Right atrium auricular region (tissue), 2 donors: ENCODE results near the gene NECTIN2. TPM values are rescaled to one million over a fixed set of nuclear protein-coding genes. Genes with fewer than 3 reads are reported as not detected.

ENCODE experiments used
- DNase-seq: peaks from one replicate; pipeline ENCODE4 v3.0.0-alpha.2; 2019; ENCODE audit warnings: low spot score
- H3K27ac ChIP-seq, 2 donors: fragments of 200-600 bp; sonication (generic); 1 replicate in 1 of 2; 2 replicates in 1 of 2; pipeline ENCODE4 v1.5.1; 2016 to 2019
- H3K27me3 ChIP-seq, 2 donors: fragments of 200-600 bp; sonication (generic); one replicate each; pipeline versions ENCODE4 v1.5.1 to v1.6.0; 2017 to 2019
- H3K36me3 ChIP-seq: fragments of 200-600 bp; sonication (generic); one replicate; pipeline ENCODE4 v1.5.1; 2016
- H3K4me1 ChIP-seq, 2 donors: fragments of 200-600 bp; sonication (generic); one replicate each; pipeline versions ENCODE4 v1.5.1 to v1.6.0; 2017 to 2019
- H3K4me3 ChIP-seq, 2 donors: fragments of 200-600 bp; sonication (generic); 1 replicate in 1 of 2; 2 replicates in 1 of 2; pipeline ENCODE4 v1.5.1; 2017 to 2019; ENCODE audit warnings: mild to moderate bottlenecking in 1 of 2, moderate library complexity in 1 of 2
- H3K9me3 ChIP-seq, 2 donors: fragments of 200-600 bp; sonication (generic); one replicate each; pipeline ENCODE4 v1.5.1; 2019
- total RNA-seq, 2 donors: library from RNA; depleted of rRNA; stranded (reverse); fragments of >200 nt; gene quantifications; one replicate each; pipeline ENCODE4 v1.1.0, GENCODE V29; 2016
- TF ChIP-seq, protein P1 (sequence below), 2 donors: fragments of 200-600 bp; sonication (generic); IDR thresholded peaks; one replicate each; pipeline ENCODE4 v1.5.1; 2019; ENCODE audit warnings: antibody characterized with exemption in 2 of 2

NECTIN2 gene
- total RNA-seq, 2 donors from 2014 or later: 65.1 to 95.7 TPM

DNA sequence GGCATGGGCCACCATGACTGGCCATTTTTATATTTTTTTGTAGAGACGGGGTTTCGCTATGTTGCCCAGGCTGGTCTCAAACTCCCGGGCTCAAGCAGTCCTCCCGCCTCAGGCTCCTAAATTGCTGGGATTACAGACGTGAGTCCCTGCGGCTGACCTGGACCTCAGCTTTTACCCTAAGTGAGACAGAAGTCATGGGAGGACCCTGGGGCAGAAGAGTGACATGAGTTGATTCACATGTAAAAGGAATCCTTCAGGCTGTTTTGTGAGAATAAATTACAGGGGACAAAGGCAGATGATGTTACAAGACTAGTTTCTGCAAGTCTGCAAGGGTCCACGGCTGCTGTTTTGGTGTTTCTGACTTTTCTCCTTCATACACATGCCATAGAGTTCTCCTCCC lies 39.8 kb upstream of the NECTIN2 start:
- no peak for DNase-seq

DNA sequence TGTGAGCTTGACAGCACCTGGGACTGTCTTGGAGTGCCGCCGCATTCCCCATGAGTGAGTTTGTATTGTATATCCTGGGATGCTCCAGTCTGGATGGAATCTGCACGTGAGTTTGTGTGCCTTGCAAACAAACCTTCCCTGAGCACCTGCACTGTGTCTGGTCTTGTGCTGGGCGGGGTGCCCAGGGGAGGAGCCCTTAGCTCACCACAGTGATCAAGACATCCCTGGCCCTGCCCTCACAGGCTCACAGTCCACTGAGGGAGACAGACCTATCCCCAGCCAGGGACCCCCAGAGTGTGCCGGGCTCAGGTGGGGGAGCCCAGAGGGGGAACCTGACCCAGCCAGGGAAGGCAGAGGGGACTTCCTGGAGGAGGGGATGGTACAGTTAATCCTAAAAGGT lies 38.9 kb upstream of the NECTIN2 start:
- TF ChIP-seq, protein P1, sequence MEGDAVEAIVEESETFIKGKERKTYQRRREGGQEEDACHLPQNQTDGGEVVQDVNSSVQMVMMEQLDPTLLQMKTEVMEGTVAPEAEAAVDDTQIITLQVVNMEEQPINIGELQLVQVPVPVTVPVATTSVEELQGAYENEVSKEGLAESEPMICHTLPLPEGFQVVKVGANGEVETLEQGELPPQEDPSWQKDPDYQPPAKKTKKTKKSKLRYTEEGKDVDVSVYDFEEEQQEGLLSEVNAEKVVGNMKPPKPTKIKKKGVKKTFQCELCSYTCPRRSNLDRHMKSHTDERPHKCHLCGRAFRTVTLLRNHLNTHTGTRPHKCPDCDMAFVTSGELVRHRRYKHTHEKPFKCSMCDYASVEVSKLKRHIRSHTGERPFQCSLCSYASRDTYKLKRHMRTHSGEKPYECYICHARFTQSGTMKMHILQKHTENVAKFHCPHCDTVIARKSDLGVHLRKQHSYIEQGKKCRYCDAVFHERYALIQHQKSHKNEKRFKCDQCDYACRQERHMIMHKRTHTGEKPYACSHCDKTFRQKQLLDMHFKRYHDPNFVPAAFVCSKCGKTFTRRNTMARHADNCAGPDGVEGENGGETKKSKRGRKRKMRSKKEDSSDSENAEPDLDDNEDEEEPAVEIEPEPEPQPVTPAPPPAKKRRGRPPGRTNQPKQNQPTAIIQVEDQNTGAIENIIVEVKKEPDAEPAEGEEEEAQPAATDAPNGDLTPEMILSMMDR (IDR thresholded peaks at IDR 0.05): no peak

More for the DNA sequence above, 39.8 kb upstream of the NECTIN2 start:
- TF ChIP-seq, protein P1 (IDR thresholded peaks at IDR 0.05): no peak
- H3K4me1 ChIP-seq: peaks cover 0 to 31% of the 10 kb centered on the region in 2 donors
- H3K36me3 ChIP-seq: no peaks in the 10 kb centered on the region
- H3K9me3 ChIP-seq: no peaks in the 10 kb centered on the region
- no peak overlapping the region for H3K4me3 ChIP-seq
- no peak overlapping the region for H3K27ac ChIP-seq
- H3K27me3 ChIP-seq: no peaks in the 10 kb centered on the region

DNA sequence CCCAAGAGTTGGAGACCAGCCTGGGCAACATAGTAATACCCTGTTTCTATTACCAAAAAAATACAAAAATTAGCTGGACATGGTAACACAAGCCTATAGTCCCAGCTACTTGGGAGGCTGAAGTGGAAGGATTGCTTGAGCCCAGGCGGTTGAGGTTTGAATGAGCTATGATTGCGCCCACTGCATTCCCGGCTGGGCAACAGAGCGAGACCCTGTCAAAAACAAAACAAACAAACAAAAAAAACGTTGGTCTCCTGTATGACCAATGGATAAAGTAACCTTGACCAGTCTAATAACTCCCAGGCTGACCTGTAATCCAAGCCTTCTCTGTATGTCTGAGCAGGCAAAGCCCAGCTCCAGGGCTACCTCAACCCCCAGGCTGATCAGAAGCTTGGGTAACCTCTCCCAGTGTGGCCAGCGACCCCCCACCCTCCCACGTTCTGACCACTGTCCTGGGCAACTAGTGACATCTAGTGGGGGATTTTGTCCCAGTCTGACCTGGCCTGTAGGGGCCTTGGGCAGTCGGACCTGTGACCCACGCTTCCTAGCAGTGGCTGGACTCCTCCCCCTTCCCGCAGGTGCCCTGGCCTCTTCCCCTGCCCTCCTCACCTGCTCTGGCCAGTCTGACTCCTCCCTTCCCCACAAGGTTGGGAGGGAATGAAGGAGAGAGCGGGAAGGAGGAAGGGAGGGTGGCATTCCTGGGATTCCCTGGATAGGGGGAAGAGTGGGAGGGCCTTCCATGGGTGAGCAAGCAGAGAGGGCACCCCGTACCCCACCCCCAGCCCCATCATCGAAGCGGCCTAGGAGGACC lies 38.2 kb upstream of the NECTIN2 start:
- H3K4me1 ChIP-seq: peaks cover 0 to 31% of the 10 kb centered on the region in 2 donors
- H3K4me3 ChIP-seq: peak overlapping the region in 1 of 2 donors; percentile 66
- DNase-seq: no peak
- H3K36me3 ChIP-seq: peaks cover under 1% of the 10 kb centered on the region
- no peaks in the 10 kb centered on the region for H3K27me3 ChIP-seq
- H3K9me3 ChIP-seq: no peaks in the 10 kb centered on the region
- TF ChIP-seq, protein P1 (IDR thresholded peaks at IDR 0.05): peak; percentile 65 to 70
- peak overlapping the region; percentile 56 to 75 for H3K27ac ChIP-seq

More for the DNA sequence above, 38.9 kb upstream of the NECTIN2 start:
- no peak overlapping the region for H3K4me3 ChIP-seq
- no peak for DNase-seq
- H3K27ac ChIP-seq: peak overlapping the region in 1 of 2 donors; percentile 56
- no peaks in the 10 kb centered on the region for H3K9me3 ChIP-seq
- H3K4me1 ChIP-seq: peaks cover 0 to 31% of the 10 kb centered on the region in 2 donors
- no peaks in the 10 kb centered on the region for H3K27me3 ChIP-seq
- H3K36me3 ChIP-seq: no peaks in the 10 kb centered on the region

DNA sequence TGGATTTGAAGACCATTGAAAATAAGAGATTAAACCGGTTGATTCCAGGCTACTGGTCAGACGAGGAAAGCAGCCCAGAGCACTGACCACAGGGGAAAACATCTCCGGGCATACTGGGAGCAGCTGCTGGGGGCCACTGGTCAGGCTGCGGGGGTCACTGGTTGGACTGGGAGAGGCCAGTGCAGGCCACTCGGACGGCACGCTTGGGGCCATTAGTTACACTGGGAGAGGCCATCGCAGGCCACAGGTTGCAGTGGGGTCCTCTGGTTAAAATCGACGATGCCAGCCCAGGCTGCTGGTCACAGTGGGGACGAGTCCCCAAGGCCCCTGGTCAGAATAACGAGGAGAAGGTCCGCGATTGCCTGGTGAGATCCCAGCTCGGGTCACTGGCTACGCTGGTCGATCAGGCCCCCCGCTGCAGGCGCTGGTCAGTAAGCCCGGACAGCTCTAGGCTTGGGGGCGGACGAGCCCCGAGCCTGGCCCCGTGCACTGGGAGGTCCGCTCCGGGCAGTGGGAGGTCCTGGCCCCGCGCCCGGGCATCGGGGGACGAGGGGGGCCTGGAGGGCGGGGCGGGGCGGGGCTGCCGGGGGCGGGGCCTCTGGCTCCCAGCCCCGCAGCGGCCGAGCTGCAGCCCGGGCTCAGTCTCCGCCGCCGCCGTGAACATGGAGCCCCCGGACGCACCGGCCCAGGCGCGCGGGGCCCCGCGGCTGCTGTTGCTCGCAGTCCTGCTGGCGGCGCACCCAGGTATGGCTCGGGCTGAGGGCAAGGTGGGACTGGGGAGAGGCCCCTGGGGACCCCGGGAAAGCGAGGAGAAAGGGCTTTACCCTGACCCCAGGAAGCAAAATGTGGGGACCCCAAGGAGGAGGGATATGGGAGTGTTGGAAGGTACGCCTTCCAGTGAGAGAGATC lies 37.4 kb upstream of the NECTIN2 start, which contains the start of gene BCAM:
Gene BCAM (plus strand): TSS at position 641 of the 909 bp plus-strand sequence. CDS start 22 bp downstream, at position 663.
- peaks cover 0 to 31% of the 10 kb centered on the region in 2 donors for H3K4me1 ChIP-seq
- DNase-seq: no peak
- H3K4me3 ChIP-seq: peak within 1 kb of the TSS; percentile 63 to 66

DNA sequence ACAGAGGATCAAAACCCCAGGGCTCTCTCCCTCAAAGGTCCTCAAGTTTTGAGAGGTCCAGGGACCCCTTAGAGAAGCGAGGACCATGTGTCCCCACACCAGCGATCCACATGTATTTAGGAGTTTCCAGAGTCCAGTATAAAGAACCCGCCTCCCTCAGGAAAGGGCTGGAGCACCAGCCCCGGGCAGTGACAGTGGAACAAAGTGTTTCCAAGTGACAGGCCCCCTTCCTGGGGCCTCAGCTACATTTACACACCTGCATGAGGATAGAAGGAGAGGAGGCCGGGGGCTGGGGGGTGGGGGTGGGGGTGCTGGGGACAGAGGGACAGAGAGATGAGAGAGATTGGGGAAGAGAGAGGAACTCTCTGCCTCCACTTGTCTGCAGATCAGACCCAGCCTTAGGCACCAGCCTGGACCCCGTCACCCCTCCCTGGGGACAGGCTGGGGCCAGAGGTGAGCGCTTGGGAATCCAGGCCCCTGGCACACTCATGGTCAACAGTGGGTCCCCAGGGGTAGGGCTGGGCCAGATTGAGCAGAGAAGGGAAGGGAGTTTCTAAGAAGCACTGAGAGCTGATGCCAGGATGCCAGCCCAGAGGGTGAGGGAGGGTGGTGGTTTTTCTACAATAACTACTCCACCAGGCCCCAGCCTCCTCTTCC lies 36.4 kb upstream of the NECTIN2 start:
- Histone ChIP-seq H3K27me3 (no peaks in the 10 kb centered on the region), H3K27ac (peak overlapping the region; percentile 56 to 75), H3K4me1 (peaks cover 0 to 31% of the 10 kb centered on the region in 2 donors), H3K4me3 (peak overlapping the region; percentile 63 to 66), H3K9me3 (no peaks in the 10 kb centered on the region), H3K36me3 (peaks cover 19% of the 10 kb centered on the region)
- TF ChIP-seq, protein P1 (IDR thresholded peaks at IDR 0.05): no peak
- no peak for DNase-seq

More for the DNA sequence above, 37.4 kb upstream of the NECTIN2 start, which contains the start of gene BCAM:
- TF ChIP-seq, protein P1 (IDR thresholded peaks at IDR 0.05): peak in 1 of 2 donors; percentile 8
- Histone ChIP-seq H3K36me3 (peaks cover 9% of the 10 kb centered on the region), H3K27ac (peak within 1 kb of the TSS; percentile 56 to 75), H3K9me3 (no peaks in the 10 kb centered on the region), H3K27me3 (no peaks in the 10 kb centered on the region)
